Measurements from ENCODE around the gene FARS2.

GRCh38 chr6:5677219-5678000 lies 416.1 kb downstream of the FARS2 start:
- TF ChIP-seq, protein P1, sequence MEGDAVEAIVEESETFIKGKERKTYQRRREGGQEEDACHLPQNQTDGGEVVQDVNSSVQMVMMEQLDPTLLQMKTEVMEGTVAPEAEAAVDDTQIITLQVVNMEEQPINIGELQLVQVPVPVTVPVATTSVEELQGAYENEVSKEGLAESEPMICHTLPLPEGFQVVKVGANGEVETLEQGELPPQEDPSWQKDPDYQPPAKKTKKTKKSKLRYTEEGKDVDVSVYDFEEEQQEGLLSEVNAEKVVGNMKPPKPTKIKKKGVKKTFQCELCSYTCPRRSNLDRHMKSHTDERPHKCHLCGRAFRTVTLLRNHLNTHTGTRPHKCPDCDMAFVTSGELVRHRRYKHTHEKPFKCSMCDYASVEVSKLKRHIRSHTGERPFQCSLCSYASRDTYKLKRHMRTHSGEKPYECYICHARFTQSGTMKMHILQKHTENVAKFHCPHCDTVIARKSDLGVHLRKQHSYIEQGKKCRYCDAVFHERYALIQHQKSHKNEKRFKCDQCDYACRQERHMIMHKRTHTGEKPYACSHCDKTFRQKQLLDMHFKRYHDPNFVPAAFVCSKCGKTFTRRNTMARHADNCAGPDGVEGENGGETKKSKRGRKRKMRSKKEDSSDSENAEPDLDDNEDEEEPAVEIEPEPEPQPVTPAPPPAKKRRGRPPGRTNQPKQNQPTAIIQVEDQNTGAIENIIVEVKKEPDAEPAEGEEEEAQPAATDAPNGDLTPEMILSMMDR (IDR thresholded peaks at IDR 0.05; ENCODE audit: extremely low read depth in 1 of 2, insufficient read depth in 1 of 2, low read depth in 1 of 2, low read length in 2 of 2), result no peak
- no peak for TF ChIP-seq POLR2A (IDR thresholded peaks at IDR 0.05; ENCODE audit: low read depth, low read length)
- TF ChIP-seq POLR2AphosphoS5 (IDR thresholded peaks at IDR 0.05; ENCODE audit: insufficient read depth, low read depth, low read length), result no peak
- TF ChIP-seq EZH2 (IDR thresholded peaks at IDR 0.05; ENCODE audit: borderline replicate concordance, low read depth, low read length, severe bottlenecking), result no peak
- no peak for TF ChIP-seq MYC (IDR thresholded peaks at IDR 0.05; ENCODE audit: low read depth, low read length)
- no peak for TF ChIP-seq FOS (IDR thresholded peaks at IDR 0.05; ENCODE audit: borderline replicate concordance, insufficient read depth, low read length)
- no peak for TF ChIP-seq MAX (IDR thresholded peaks at IDR 0.05; ENCODE audit: insufficient read depth, insufficient read length)
- TF ChIP-seq JUN (IDR thresholded peaks at IDR 0.05; ENCODE audit: borderline replicate concordance, insufficient read depth, insufficient read length, low read depth), result no peak
